Measurements from ENCODE around the gene SLC6A18. TPM values are rescaled to one million over a fixed set of nuclear protein-coding genes. Genes with fewer than 3 reads are reported as not detected.
A peak's percentile ranks its signal among the peaks of the same experiment; 100 is the strongest.

The SLC6A18 gene
- total and polyA plus RNA-seq, 12 donors: not detected

GRCh38 chr5:1277781-1278180 lies 52.6 kb downstream of the SLC6A18 start:
- Histone ChIP-seq H3K36me3 (no peaks in the 10 kb centered on the region), H3K4me3 (no peak overlapping the region), H3K4me1 (no peaks in the 10 kb centered on the region), H3K9me3 (peaks cover 0 to 16% (median 0%) of the 10 kb centered on the region in 11 donors), H3K27me3 (peaks cover 0 to 7% (median 0%) of the 10 kb centered on the region in 7 donors), H3K27ac (no peak overlapping the region)
- DNase-seq (no peak), ATAC-seq (no peak)
- intact Hi-C loops (cut with DNase I): no loop called here
- TF ChIP-seq CTCF (IDR thresholded peaks at IDR 0.05): no peak
- 88 to 89% methylated on average over 10 of the region's 10 CpGs for WGBS, 2 donors

GRCh38 chr5:1278216-1278615 lies 53.0 kb downstream of the SLC6A18 start:
- TF ChIP-seq CTCF (IDR thresholded peaks at IDR 0.05): no peak

GRCh38 chr5:1278656-1279442 lies 53.7 kb downstream of the SLC6A18 start:
- Histone ChIP-seq H3K9me3 (peaks cover 0 to 16% (median 0%) of the 10 kb centered on the region in 11 donors), H3K4me1 (no peaks in the 10 kb centered on the region), H3K4me3 (no peak overlapping the region), H3K27ac (no peak overlapping the region), H3K27me3 (peaks cover 0 to 7% (median 0%) of the 10 kb centered on the region in 7 donors), H3K36me3 (no peaks in the 10 kb centered on the region)
- TF ChIP-seq CTCF (IDR thresholded peaks at IDR 0.05): no peak
- 93 to 94% methylated on average over 38 to 42 of the region's 42 CpGs for WGBS, 2 donors
- intact Hi-C loops (cut with DNase I): no loop called here
- DNase-seq (no peak), ATAC-seq (peak in 1 of 8 donors; percentile 10)

More at GRCh38 chr5:1278216-1278615, 53.0 kb downstream of the SLC6A18 start:
- intact Hi-C loops (cut with DNase I): no loop called here
- ATAC-seq (no peak), DNase-seq (no peak)
- H3K27ac ChIP-seq: no peak overlapping the region
- H3K4me1 ChIP-seq: no peaks in the 10 kb centered on the region
- peaks cover 0 to 7% (median 0%) of the 10 kb centered on the region in 7 donors for H3K27me3 ChIP-seq
- H3K9me3 ChIP-seq: peaks cover 0 to 16% (median 0%) of the 10 kb centered on the region in 11 donors
- no peaks in the 10 kb centered on the region for H3K36me3 ChIP-seq
- no peak overlapping the region for H3K4me3 ChIP-seq
- WGBS, 2 donors: 92 to 95% methylated on average over 13 of the region's 13 CpGs

- Histone ChIP-seq H3K27ac (no peak overlapping the region), H3K4me1 (no peaks in the 10 kb centered on the region), H3K27me3 (no peaks in the 10 kb centered on the region), H3K36me3 (no peaks in the 10 kb centered on the region), H3K9me3 (peaks cover 0 to 16% (median 0%) of the 10 kb centered on the region in 11 donors), H3K4me3 (no peak overlapping the region)
- DNase-seq (no peak), ATAC-seq (peak in 2 of 8 donors; percentile 7 to 39)
- TF ChIP-seq CTCF (IDR thresholded peaks at IDR 0.05): no peak
- intact Hi-C loops (cut with DNase I): no loop called here
- 89 to 91% methylated on average over 34 of the region's 34 CpGs for WGBS, 2 donors
Observed at GRCh38 chr5:1279443-1280151, 54.4 kb downstream of the SLC6A18 start.

All from heart right ventricle (tissue), 16 donors.